AG08395 (cell line): ENCODE data around the gene PRKACG.
"Not testable (repeated sequence)": the region's sequence is repeated elsewhere in the genome, so short reads cannot be mapped to it uniquely, and the experiment has no call there.

ENCODE experiments used
- DNase-seq: peaks from one replicate; pipeline ENCODE4 v3.0.0; 2012; ENCODE audit warnings: mixed read lengths, low spot score

The PRKACG gene

DNA sequence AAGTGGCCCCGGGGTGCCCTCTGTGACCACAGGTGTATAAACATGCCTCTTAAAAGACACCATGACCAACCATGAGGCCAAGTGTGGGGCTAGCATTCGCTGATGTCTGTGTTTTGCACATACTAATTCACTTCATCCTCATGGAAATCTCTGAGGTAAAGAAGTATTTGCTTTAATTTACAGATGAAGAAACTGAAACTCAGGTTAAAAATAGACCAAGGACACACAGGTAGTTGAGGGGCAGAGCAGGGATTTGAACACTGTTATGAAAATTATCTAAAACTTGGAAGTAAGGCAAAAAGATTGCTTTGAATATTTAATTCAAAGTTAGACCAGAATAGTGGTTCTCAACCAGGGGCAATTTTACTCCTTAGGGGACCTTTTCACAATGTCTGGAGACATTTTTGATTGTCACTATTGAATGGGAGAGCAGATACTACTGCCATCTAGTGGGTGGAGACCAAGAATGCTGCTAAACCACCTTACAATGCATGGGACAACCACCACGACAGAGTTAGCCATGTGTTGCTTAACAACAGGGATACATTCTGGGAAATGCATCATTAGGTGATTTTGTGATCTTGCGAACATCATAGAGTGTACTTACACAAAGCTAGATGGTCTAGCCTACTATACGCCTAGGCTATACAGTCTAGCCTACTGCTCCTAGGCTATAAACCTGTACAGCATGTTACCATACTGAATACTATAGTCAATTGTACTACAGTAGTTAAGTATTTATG lies 13.6 kb upstream of the PRKACG start:
- peak; percentile 46 for DNase-seq

DNA sequence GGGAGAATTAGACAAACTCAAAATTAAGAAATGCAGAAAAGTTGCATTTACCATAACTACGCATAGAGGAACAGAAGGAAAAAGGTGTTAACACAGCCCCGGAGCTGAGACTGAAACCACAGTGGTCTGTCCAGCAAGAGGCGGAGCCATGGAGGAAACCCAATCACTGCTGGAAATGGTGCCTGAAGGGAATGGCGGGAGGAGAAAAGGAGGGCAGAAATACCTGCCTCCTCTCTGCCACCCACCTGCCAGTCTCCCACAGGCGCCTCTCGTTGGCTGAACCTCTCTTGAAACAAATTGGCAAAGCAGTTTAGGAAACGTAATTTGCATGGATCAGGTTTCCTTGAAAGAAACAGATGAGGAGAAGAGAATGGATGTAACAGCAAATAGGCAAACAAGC lies 9.7 kb upstream of the PRKACG start:
- DNase-seq: no peak

DNA sequence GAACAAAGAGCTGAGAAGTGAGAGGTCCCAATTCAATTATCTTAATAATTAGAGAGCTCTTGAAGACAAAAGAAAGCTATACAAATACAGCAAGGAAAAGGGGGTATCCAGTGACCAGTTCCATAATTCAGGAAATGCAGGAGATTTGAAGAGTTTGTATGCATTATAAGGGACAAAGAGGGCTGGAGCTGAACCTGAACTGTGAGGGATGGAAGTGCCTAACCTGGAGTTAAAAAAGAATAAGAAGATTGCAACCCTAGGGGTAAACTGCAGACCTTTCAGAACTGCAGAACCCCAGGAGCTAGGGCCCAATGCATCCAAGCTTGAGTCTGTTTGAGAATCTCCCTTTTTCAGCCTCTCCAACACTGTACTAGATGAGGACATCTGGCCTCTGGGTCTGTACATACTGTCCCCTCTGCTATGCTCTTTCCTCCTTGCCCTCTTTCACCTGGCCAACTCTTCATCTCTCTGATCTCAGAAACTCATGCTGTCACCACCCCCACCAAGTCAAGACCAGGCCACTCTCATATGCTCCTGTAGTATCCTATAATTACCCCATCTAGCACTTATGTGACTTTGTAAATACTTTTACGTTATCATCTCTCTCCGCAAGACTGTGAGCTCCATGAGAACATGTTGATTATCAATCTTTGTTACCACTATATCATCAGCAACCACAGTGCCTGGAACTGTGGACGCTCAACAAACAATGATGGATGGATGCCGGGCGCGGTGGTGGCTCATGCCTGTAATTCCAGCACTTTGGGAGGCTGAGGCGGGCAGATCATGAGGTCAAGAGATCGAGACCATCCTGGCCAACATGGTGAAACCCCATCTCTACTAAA lies 6.6 kb upstream of the PRKACG start:
- DNase-seq: no peak

DNA sequence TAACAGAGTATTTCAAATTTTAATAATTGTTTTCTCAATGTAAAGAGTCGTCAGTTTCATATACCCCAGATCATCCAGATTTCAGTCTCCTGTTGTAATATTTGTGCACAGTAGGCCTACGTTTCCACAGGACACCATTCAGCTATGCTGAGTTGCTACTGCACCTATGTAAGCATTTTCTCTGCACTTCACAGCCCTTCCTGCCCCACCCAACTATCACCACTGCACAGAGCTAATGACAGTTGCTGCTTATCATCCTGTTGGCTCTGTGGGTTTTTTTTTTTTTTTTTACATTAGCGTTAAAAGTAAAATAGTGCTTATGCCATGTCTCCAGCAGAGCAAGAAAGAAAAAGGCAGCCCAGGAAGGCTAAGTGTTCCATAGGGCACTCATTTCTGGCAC lies 5.9 kb upstream of the PRKACG start:
- DNase-seq: no peak

DNA sequence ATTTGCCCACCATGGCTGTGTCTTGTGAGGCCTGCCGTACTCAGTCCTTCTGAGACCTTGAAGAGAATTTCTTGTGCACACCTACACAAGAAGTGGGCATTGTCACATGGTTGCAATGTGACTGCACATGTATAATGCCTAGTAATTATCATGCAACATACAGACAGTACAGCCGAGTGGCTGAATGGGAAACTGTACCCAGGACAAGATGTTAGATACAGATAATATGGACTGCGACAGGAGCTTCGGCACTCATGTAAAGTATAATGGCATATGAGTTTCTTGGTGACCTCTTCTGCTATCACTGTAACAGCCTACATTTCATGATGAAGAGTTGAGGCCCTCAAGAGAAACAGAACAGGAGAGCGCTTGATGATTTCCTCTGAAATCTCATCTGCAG lies 4.8 kb upstream of the PRKACG start:
- DNase-seq: no peak

DNA sequence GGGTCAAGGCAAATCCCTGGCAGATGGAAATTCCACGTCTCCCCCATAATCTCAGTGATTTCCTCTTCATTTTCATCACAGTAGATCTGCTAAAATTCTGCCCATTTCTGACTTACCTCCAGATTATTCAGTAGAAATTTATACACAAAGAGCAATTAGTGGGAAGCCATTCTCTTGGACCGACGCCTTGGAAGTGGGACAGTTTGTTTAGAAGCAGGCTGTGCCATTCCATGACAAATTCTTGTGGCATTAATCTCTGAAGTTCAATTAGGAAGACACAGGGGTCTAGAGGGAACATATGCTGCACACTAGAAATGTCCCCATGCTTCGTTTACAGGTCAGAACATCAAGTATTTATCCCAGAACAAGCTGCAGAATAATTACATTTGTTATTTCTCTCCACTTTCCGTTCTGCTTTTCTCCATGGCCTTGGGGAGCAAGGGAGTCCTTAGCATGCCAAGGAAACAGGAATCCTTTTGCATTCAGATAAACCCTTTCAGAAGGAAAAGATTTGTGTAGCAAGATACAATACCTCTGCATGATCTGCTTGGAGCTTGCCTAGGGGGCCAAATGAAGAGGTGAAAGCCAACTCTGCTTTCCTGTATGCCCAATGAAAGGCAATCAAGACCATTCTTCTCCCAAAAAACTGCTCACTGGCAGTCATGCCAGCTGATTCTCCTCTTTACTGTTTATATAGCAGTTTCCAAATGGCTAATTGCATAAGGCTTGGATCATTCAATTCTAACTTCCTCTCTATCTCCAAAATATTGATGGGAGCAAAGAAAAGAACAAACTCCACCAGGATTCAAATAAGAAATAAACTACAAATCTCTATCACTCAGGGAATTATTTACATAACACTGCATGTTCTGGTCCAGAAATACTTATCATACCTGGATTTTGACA lies 2.5 kb upstream of the PRKACG start:
- no peak for DNase-seq

DNA sequence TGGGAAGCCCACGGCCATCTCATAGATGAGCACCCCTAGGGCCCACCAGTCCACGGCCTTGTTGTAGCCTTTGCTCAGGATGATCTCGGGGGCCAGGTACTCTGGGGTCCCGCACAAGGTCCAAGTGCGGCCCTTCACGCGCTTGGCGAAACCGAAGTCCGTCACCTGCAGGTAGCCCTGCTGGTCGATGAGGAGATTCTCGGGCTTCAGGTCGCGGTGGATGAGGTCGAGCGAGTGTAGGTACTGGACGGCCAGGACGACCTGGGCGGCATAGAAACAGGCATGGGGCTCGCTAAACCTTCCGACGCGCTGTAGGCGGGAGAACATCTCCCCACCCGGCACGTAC lies 558 bp downstream of the PRKACG start:
- DNase-seq: no peak

DNA sequence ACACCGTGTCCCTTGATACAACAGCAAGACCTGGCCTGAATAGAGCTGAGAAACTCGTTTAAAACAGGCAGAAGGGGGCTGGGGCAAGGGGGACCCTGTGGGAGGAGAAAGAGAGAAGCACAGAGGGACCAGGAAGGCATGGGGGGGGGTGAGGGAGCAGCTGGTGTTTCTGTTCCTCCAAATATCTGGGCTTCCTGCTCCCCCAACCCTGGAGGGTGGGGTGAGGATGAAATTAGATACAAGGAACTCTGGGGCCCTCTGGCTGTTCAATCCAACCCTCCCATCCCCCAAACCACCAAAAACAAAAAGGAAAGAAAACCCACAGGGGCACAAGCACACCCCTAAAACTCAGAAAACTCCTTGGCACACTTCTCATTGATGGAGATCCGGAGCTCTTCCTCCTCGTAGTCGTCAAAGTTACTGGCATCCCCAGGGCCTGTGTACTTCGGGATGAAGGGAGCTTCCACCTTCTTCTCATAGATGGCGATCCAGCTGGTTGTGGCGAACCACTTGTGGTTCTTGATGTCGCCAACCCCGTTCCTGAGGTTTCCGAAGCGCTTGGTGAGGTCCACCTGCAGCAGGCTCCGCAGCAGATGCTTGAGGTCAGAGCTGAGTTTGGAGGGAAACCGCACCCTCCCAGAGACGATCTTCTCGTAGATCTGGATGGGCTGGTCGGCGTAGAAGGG lies 1.1 kb downstream of the PRKACG start:
- DNase-seq: no peak

DNA sequence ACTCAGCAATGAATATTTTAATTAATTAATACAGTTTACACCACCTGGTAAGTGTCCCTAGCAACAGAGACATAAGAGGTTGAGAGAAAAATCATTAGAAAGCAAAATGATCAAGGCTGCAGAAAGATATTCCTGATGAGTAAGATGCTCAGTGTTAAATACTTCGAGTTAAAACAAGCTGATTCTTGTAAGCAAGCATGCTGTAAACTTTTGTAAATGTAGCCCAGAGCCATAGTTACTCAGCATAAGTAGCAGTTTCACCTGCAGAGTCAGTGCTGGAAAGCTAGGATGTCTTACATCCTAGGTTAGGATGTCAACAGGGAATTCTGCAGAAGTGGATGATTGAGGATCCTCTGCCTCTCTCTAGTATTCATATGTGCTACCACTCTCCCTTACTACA lies 4.2 kb downstream of the PRKACG start:
- no peak for DNase-seq

DNA sequence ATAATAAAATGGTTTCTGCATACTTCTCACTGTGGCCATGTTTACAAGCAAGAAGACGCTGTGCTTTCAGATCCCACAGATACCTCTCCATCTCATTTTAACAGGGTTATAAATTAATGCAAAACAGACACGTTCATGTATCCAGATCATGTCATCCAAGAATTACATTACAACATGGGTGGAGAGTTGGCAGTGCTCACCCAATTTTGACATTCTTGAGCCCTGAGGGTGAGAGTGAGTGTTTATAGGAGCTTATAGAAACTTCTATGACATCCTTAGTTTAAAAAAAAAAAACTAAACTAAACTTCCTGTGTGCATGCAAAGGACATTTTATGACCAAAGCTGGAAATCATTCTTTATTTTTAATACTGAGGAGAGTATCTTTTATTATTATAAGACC lies 9.1 kb downstream of the PRKACG start:
- DNase-seq: no peak

DNA sequence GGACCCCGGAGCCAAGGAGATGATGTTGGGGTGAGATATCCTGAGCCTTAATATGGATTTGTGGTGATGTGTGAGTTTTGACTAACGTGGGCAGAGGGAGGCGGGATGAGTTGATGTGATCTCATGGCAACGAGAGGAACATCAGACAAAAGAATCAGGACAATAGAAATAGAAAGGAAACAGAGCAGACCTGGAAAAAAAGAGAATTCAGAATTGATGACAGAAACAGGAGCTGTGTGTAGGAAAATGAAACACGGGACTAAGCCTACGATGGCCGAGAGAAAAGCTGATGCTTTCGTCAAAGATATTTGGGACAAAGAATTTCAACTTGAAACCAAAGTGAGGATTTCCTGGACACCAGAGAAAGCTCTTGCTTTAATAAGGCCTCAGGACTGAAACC lies 10.9 kb downstream of the PRKACG start:
- DNase-seq: no peak

DNA sequence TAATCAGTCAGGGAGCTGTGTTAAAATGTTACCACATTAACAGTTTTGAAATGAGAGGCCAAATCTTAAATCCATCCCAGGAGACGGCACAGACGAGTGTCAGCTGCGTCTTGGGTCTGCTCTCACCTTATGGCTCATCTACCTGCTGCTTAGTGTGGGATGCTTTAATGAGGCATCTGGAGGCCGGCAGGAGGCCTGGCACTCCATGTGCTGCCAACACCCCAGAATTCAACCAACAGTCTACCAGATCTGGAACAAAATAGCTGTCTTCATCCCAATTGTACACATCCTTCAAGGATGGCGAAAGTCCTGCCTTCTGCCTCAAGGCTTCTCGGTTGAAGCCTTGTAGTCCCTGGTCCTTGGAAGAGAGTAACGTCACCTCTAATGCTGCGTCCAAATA lies 12.0 kb downstream of the PRKACG start:
- no peak for DNase-seq

DNA sequence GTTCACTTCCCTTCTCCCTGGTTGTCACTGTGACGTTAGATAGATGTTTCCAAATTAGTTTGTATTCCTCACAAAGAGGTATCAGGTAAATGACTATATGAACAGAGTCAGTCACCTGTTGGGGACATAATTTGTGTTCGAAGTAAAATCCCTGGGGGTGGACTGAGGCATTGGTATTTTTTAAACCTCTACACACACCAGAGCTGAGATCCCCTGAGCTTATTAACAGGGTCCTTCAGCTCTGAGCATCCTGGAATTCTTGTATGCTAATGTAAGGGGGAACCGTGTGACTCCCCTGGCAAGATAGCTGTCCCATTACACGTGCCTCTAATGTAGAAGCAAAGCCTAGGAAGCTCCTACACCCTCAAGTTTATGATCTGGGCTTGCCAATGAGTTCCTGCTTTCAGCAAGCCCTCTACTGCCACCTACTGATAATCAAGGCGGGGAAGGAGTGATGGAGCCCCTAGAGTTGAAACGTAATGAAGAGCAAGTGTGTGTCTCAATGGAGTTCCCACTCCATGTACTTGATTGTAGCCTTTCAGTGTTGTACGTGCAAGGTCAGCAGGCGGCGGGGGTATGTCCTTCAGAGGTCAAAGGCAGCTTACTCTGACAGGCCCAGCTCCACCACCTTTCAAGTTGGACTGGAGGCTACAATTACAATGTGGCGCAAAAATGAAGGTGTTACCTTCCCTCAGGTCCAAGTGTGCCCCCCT lies 14.4 kb downstream of the PRKACG start:
- peak; percentile 78 for DNase-seq

DNA sequence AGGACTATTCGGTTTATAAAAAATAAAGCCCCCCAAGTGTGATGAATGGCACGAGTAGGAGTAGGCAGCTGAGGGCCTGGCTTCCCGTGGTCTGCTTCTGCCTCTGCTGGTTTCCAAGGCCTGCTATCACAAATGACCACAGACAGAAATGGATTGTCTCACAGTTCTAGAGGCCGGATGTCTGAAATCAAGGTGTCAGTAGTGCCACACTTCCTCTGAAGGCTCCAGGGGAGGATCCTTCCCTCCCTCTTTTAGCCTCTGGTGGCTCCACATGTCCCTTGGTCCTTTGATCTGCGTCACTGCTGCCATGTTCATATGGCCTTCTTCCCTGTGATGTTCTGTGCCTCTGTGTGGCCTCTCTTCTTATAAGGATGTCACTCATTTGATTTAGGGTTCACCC lies 15.1 kb downstream of the PRKACG start:
- DNase-seq: no peak

DNA sequence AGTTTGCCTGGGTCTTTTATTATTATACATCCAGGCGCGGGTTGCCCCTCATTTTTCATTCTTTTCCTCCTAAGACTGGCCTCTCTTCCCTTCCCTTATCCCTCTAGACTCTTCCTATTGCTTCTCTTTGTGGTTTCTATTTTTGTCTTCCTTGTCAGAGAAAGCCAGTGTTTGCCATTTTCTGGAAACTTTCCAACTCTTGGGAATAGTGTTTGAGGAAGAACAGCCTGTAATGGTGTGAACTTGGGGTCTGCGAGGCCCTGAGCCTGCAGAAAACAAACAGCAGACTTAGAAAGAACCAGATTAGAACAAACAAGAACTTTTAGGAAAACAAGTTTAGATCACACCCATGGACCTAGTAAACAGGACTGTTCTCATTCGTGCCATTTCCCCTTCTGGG lies 15.5 kb downstream of the PRKACG start:
- DNase-seq: no peak

DNA sequence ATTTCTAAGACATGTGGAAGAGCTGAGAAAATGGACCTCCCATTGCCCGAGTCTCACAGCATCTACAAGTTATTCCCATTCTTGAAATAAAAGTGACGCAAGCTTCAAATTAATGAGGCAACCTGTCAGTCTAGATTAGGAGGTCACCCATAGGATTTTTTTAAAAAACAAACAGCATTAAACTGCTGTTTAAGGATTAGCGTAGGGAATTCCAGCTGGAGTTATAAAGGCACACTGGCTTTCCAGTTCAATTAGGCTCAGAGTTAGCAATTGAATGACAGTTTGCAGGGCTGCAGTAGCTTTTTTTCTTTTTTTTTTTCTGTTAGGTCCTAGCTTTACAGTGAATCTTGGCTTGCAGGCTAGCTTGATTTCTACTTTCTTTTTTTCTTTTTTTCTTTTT lies 16.2 kb downstream of the PRKACG start:
- no peak for DNase-seq

DNA sequence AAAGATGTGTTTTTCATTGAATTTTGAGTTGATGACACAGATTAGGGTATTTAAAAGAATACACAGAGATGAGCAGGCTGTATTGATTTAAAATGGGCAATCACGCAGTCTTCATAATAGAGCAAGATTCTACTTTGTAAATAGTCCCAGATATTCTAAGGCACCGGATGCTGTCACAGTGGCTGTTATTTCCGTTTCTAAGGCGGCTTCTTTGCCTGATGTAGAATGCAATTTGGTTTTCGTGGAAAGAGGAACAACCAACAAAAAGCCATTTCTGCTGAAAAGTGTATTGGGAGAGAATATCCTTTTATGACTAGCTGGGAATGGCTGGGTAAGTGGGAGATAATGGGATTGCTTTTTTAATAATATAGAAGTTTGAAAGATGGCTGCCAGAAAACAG lies 17.5 kb downstream of the PRKACG start:
- DNase-seq: no peak

DNA sequence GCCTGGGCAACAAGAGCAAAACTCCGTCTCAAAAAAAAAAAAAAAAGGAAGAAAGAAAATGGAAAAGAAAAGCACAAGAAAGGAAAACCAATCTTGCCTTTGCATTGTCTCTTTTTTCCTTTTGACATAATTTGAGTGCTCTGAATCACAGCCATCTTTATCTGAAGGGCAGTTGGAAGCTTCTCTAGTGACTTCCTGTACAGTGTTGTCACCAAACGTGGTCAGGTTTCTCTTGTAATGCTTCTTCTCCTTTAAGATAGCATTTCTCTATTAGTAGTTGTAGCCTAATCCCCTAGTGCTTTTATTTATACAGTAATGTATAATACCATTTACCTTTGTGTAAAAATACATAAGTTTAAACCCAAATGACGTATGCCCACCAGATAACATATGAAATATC lies 18.1 kb downstream of the PRKACG start:
- no peak for DNase-seq

DNA sequence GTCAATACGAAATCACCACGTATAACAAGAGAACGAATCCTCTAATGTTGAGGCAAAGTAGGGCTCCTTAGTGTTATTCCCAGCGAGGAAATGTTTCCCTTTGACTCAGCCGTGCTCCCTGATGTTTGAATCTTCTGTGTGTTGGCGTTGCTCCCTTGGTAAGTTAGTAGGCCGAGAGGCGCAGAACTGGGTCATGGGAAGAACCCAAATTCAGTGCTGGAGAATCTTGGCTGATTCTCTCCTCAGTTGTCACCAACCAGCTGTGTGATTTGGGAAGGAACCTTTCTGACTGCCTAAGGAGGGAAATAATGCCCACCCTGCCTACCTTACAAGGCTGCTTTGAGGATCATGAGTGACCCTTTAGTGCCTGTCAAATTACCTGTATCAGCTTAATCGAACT lies 22.5 kb downstream of the PRKACG start:
- no peak for DNase-seq

DNA sequence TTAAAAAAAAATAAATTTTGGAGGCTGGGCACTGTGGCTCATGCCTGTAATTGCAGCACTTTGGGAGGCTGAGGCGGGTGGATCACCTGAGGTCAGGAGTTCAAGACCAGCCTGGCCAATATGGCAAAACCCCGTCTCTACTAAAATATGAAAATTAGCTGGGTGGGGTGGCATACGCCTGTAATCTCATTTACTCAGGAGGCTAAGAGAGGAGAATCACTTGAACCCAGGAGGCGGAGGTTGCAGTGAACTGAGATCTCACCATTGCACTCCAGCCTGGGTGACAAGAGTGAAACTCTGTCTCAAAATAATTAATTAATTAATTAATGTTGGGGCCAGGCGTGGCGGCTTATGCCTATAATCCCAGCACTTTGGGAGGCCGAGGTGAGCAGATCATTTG lies 27.0 kb downstream of the PRKACG start:
- not testable (repeated sequence) for DNase-seq
